Vagina (tissue), 2 donors: ENCODE measurements around the gene ADARB1.

Source experiments
- POLR2AphosphoS5 ChIP-seq, 2 donors: sonication (generic); formaldehyde crosslinking; IDR thresholded peaks; one replicate each; pipeline ENCODE4 v1.9.0; 2017; ENCODE audit warnings: antibody characterized with exemption in 2 of 2, mild to moderate bottlenecking in 2 of 2, low read depth in 1 of 2; ENCODE audit not compliant: insufficient read depth in 1 of 2
- TF ChIP-seq, protein P1 (sequence below), 3 experiments: fragments of 450-650 bp in 2 of 3; fragments of 200-600 bp in 1 of 3; sonication (generic) in 1 of 3; IDR thresholded peaks; one replicate each; pipeline ENCODE4 v1.5.1; 2017 to 2019; ENCODE audit warnings: antibody characterized with exemption in 3 of 3, mild to moderate bottlenecking in 2 of 3, moderate library complexity in 2 of 3

- TF ChIP-seq, protein P1, sequence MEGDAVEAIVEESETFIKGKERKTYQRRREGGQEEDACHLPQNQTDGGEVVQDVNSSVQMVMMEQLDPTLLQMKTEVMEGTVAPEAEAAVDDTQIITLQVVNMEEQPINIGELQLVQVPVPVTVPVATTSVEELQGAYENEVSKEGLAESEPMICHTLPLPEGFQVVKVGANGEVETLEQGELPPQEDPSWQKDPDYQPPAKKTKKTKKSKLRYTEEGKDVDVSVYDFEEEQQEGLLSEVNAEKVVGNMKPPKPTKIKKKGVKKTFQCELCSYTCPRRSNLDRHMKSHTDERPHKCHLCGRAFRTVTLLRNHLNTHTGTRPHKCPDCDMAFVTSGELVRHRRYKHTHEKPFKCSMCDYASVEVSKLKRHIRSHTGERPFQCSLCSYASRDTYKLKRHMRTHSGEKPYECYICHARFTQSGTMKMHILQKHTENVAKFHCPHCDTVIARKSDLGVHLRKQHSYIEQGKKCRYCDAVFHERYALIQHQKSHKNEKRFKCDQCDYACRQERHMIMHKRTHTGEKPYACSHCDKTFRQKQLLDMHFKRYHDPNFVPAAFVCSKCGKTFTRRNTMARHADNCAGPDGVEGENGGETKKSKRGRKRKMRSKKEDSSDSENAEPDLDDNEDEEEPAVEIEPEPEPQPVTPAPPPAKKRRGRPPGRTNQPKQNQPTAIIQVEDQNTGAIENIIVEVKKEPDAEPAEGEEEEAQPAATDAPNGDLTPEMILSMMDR (IDR thresholded peaks at IDR 0.05), result no peak
- TF ChIP-seq POLR2AphosphoS5 (IDR thresholded peaks at IDR 0.05; ENCODE audit: insufficient read depth in 1 of 2, low read depth in 1 of 2), result no peak
Measured at GRCh38 chr21:45037986-45038385, 36.4 kb upstream of the ADARB1 start.
